Astrocyte of the spinal cord (primary cell): ENCODE results near the gene ZNF469.

Experiments
- DNase-seq: peaks from one replicate; pipeline ENCODE4 v3.0.0; 2011; ENCODE audit warnings: low read depth, low spot score
- H3K4me3 ChIP-seq: 2 replicates; pipeline ENCODE4 v1.5.1; 2011; ENCODE audit warnings: low read depth, mild to moderate bottlenecking, low read length, moderate library complexity
- in situ Hi-C: cut with HindIII; loops from 2 replicates; pipeline ENCODE4 v1.10.0; 2017; ENCODE audit warnings: low sequenced_read_pairs
- TF ChIP-seq, protein P1 (sequence below): IDR thresholded peaks from 2 replicates; pipeline ENCODE4 v1.5.1; 2012; ENCODE audit warnings: low read depth, mild to moderate bottlenecking, low read length, inconsistent platforms

ZNF469 gene

DNA sequence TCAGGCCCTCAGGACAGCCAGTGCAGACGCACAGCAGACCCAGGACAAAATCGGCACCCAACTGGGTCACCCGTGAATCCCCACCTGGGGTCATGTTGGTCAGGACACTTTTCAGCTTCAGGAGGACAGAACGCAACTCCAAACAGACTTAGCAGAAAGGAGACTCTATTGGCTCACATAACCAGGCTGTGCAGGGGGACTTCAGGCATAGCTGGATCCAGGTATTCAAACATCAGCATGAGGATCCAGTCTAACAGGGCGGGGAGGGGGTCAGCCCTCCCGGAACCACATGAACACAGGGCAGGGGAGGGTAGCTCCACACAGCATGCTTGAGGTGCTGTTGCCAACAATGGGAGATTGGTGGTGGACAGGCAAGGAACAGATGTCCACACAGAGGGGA is 22.0 kb downstream of the ZNF469 start:
- no peak for DNase-seq
- in situ Hi-C loops, result no loop called here
- TF ChIP-seq, protein P1, sequence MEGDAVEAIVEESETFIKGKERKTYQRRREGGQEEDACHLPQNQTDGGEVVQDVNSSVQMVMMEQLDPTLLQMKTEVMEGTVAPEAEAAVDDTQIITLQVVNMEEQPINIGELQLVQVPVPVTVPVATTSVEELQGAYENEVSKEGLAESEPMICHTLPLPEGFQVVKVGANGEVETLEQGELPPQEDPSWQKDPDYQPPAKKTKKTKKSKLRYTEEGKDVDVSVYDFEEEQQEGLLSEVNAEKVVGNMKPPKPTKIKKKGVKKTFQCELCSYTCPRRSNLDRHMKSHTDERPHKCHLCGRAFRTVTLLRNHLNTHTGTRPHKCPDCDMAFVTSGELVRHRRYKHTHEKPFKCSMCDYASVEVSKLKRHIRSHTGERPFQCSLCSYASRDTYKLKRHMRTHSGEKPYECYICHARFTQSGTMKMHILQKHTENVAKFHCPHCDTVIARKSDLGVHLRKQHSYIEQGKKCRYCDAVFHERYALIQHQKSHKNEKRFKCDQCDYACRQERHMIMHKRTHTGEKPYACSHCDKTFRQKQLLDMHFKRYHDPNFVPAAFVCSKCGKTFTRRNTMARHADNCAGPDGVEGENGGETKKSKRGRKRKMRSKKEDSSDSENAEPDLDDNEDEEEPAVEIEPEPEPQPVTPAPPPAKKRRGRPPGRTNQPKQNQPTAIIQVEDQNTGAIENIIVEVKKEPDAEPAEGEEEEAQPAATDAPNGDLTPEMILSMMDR, result no peak
- no peak overlapping the region for H3K4me3 ChIP-seq

DNA sequence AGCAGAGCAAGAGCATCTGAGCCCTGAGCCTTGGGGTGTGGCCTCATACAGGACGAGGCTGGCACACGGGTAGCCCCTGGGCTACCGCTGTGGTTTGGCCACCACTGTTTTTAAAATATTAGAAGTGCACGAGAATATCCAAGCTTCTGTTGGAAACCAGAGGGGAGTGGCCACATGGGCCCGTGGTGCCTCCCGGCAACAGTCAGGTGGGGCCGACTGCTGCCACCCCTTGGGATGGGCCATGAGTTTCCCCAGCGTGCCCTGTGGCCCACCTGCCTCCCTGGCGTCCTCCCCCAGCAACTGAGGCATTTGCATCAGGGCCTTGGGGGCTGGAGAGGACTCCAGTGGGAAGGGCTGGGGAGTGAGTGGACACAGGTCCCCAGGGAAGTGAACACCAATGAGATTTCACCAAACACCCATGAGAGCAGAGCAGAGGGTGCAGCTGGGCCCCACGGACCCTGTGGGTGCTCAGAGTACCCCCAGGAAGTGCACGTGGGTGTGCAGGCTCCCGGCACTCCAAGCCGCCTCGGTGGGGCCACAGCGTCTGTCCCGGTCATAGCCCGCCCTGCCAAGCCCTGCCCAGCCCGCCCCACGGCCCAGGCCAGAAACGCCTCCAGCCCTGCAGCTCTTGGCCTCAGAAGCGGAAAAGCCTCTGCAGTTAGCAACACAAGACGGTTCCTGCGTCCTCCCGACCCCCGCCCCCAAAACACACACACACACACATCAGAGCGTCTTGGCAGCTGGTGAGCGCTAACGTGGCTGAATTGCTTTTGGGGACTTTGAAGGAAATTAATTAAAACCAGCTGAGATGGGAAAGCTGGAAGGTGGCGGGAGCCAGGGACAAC is 22.7 kb downstream of the ZNF469 start:
- DNase-seq, result peak; percentile 28
- TF ChIP-seq, protein P1, result no peak
- no peak overlapping the region for H3K4me3 ChIP-seq
- in situ Hi-C loops, result no loop called here

DNA sequence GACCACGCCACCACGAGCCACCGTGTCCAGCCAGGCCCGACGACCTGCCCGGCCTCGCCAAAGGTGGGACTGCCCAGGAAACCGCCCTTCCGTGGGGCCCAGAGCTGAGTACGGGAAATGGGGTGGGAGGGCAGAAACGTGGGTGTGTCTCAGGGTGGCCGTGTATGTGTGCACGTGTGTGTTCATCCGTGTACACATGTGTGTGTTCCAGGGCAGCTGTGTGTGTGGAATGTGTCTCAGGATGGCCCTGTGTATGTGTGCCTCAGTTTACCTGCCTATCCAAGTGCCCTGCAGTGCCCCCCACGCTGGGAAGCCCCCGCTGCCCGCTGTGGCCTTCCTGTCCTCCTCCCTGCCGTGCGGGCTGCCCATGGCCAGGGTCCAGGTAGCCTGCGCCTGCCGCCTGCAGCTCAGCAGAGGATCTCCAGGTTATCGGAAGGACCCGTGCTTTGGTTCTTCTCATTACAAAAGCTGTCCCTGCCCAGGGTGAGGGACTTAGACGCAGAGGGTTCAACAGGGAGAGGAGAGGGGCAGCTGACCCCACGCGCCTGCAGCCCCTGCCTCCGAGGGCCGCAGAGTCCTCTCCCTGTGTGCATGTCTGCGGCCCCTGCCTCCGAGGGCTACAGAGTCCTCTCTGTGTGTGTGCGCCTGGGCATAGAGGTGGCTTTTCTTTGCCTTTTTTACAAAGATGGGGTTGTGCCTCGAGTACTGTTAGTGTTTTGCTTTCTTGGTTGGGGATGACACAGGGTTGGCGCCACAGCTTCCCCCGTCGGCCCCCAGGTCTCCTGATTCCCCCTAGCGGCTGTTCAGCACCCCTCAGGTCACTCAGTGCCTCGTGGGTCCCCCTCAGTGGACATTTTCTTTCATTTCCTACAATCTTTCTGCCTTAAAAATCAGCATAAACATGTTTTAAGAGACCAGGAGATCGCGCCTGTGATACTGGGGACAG is 23.6 kb downstream of the ZNF469 start:
- in situ Hi-C loops, result no loop called here
- TF ChIP-seq, protein P1, result peak; percentile 27
- H3K4me3 ChIP-seq, result no peak overlapping the region
- no peak for DNase-seq

DNA sequence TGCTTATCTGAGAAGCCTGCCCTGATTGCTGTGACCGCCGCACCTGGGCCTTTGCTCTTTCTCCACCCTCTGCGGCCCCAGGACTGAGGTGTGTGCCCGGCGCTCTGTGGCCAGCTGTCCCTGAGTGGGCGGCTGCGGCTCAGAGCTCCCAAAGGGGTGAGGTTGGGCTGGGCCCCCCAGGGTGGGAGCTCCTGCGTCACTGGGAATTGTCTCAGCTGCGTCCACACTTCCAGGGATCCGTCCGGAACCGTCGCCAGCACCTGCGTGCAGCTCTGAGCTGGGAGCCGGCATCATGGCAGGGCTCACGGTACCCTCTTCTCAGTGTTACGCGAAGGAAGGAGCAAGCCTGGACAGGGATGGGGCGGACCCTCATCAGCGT is 24.3 kb downstream of the ZNF469 start:
- in situ Hi-C loops, result no loop called here
- TF ChIP-seq, protein P1, result no peak
- no peak for DNase-seq
- H3K4me3 ChIP-seq, result no peak overlapping the region

DNA sequence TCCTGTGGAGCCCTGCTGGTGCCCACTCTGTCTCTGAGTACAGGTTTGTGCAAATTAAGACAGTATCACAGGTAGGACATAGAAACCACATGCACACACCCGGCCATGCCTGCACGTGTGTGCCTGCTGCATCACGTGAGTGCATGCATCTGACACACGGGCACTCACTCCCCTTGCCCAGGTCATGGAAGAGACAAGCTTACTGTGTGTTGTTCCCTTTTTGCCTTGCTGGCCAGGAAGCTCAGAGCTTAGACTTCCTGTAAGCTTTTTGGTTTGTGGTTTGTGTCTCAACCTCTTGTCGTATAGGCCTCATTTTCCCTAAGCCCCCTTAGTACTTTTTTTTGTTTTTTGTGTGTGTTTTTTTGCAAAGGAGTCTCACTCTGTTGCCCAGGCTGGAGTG is 25.0 kb downstream of the ZNF469 start:
- DNase-seq, result no peak
- no peak overlapping the region for H3K4me3 ChIP-seq
- TF ChIP-seq, protein P1, result no peak
- in situ Hi-C loops, result no loop called here

DNA sequence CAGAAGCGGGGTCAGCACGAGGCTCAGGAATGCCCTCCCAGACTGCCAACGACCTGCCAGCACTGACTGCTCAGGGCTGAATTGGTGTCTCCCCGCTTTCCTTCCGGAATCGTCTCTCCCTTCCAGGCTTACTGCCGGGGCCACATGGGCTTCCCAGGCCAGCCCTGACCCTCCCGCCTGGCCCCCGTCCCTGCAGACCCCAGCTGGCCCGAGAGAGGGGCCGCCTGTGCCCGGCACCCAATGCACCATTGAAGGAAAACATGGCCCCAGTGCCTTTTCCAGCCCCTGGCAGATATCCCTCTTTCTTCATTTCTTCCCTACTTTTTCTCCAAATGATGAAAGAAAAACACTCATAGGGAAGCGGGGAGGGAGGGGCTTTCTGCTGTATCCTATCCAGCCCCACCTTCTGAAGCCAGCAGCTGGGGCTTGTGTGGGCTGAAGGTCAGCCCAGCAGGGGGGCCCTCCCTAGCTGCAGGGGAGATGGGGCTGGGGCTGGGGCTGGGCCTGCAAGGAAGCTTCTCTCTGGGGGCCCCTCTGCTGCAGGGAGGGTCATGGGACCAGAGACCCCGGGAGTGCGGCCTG is 25.9 kb downstream of the ZNF469 start:
- TF ChIP-seq, protein P1, result no peak
- in situ Hi-C loops, result no loop called here
- no peak overlapping the region for H3K4me3 ChIP-seq
- DNase-seq, result no peak
